ENCODE data around the gene CPT1A.

GRCh38 chr11:68710409-68710808 is 131.3 kb downstream of the CPT1A start:
- TF ChIP-seq EZH2 (IDR thresholded peaks at IDR 0.05; ENCODE audit: insufficient read depth, poor library complexity, severe bottlenecking) (no peak), EZH2phosphoT487 (IDR thresholded peaks at IDR 0.05; ENCODE audit: insufficient read depth, low read depth) (no peak)
